MCF 10A (cell line): ENCODE results near the gene OPN1MW. TPM values are rescaled to one million over a fixed set of nuclear protein-coding genes. Genes with fewer than 3 reads are reported as not detected.
"Not testable (repeated sequence)": the region's sequence is repeated elsewhere in the genome, so short reads cannot be mapped to it uniquely, and the experiment has no call there.

Experiments used
- BruUV-seq: library from RNA; stranded (reverse); fragments of 400-500 nt; replicated peaks from 2 replicates; lab custom pipeline; 2021; lab: Mats Ljungman, UMichigan
- CTCF ChIA-PET: fragments of 300-600 bp; sonication (Branson Sonifier 250); formaldehyde crosslinking; extraction: SDS; loops from one replicate; lab custom pipeline; 2021; ENCODE audit warnings: antibody characterized with exemption, inconsistent platforms; lab: Yijun Ruan, JAX
- POLR2A ChIA-PET: fragments of 300-600, 350-650 bp; sonication (Branson Sonifier 250); formaldehyde crosslinking; extraction: SDS; loops from one replicate; lab custom pipeline; 2020; ENCODE audit warnings: antibody characterized with exemption, inconsistent platforms; lab: Yijun Ruan, JAX
- DNase-seq: peaks from one replicate; pipeline ENCODE4 v3.0.0-alpha.2; 2018; ENCODE audit not compliant: unreplicated experiment
- H3K27ac Mint-ChIP-seq: one replicate; pipeline ENCODE4 v1.8.0; 2022; ENCODE audit warnings: mild to moderate bottlenecking, low read depth, mixed read lengths; ENCODE audit not compliant: unreplicated experiment
- H3K27me3 Mint-ChIP-seq: one replicate; pipeline ENCODE4 v1.8.0; 2022; ENCODE audit warnings: mixed read lengths; ENCODE audit not compliant: insufficient read depth, unreplicated experiment
- H3K36me3 Mint-ChIP-seq: one replicate; pipeline ENCODE4 v1.8.0; 2022; ENCODE audit warnings: mild to moderate bottlenecking, moderate library complexity, mixed read lengths; ENCODE audit not compliant: insufficient read depth, unreplicated experiment
- H3K4me1 Mint-ChIP-seq: one replicate; pipeline ENCODE4 v1.8.0; 2022; ENCODE audit warnings: mixed read lengths; ENCODE audit not compliant: insufficient read depth, unreplicated experiment
- H3K4me3 Mint-ChIP-seq: one replicate; pipeline ENCODE4 v1.8.0; 2022; ENCODE audit warnings: mild to moderate bottlenecking, moderate library complexity, mixed read lengths; ENCODE audit not compliant: unreplicated experiment
- H3K9me3 Mint-ChIP-seq: one replicate; pipeline ENCODE4 v1.8.0; 2022; ENCODE audit warnings: mixed read lengths; ENCODE audit not compliant: unreplicated experiment
- intact Hi-C: fragments of 100-400 bp; cut with micrococcal nuclease; formaldehyde crosslinking; loops from 2 replicates; pipeline ENCODE4 v1.14.1; 2022
- total RNA-seq: library from RNA; stranded (reverse); gene quantifications from 2 replicates; pipeline ENCODE4 v1.2.3, GENCODE V29; 2022

OPN1MW gene
- total RNA-seq, 1 experiment from 2014 or later, result not detected

DNA sequence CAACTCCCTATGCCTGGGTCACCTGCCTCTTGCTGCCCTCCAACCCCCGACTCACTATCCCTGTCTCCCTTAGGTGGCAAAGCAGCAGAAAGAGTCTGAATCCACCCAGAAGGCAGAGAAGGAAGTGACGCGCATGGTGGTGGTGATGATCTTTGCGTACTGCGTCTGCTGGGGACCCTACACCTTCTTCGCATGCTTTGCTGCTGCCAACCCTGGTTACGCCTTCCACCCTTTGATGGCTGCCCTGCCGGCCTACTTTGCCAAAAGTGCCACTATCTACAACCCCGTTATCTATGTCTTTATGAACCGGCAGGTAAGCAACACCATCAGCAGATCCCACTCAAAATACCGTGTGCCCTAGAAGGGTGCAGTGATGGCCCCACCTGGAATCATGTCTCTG lies 26.2 kb upstream of the OPN1MW start:
- H3K9me3 Mint-ChIP-seq, intact Hi-C loops, H3K27me3 Mint-ChIP-seq, H3K4me1 Mint-ChIP-seq, H3K4me3 Mint-ChIP-seq, DNase-seq, POLR2A ChIA-PET, BruUV-seq, H3K36me3 Mint-ChIP-seq, H3K27ac Mint-ChIP-seq, CTCF ChIA-PET: not testable (repeated sequence)

DNA sequence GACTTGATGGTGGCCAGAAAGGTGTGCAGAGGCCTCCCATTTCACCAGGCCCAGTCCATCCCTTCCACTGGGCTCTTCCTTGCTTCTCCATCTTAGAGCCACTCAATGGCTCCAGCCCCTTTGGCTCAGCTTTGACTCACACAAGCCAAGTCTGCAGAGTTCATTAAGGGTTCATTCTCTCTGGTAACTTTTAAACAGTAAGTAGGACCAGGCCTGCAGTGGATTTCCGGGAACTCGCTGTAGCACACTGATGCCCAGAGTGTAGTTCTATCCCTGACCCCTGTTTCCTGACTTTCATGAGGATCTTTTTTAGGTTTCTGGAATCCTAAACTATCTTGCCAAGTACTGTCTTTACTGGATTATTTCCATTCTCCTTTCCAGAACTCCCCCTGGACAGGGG lies 25.2 kb upstream of the OPN1MW start:
- H3K4me1 Mint-ChIP-seq, DNase-seq, H3K36me3 Mint-ChIP-seq, CTCF ChIA-PET, POLR2A ChIA-PET, H3K9me3 Mint-ChIP-seq, H3K27me3 Mint-ChIP-seq, H3K4me3 Mint-ChIP-seq, intact Hi-C loops, BruUV-seq, H3K27ac Mint-ChIP-seq: not testable (repeated sequence)

- CTCF ChIA-PET, H3K4me3 Mint-ChIP-seq, H3K27me3 Mint-ChIP-seq, H3K9me3 Mint-ChIP-seq, BruUV-seq, POLR2A ChIA-PET, H3K36me3 Mint-ChIP-seq, intact Hi-C loops, H3K4me1 Mint-ChIP-seq, DNase-seq, H3K27ac Mint-ChIP-seq: not testable (repeated sequence)
These were observed 23.1 kb upstream of the OPN1MW start for GRCh38 chrX:154159345-154159744.

DNA sequence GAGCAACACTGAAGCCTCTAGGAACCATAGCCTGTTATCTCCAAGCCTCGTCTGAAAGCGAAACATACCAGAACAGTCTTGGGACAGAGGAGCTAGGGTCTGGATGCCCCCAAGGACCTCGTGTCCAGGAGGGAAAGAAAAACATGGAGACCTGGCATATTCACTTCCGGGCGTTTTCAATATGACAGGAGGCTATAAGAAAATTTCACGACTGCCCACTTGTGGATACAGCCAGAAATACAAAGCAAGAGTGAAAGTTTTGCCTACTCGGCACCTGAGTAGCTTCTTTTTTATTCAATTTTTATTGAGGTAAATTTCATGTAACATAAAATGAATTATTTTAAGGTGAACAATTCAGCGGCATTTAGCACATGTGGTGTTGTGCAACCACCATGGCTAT lies 17.5 kb upstream of the OPN1MW start:
- H3K4me3 Mint-ChIP-seq, H3K36me3 Mint-ChIP-seq, H3K27me3 Mint-ChIP-seq, DNase-seq, H3K9me3 Mint-ChIP-seq, H3K4me1 Mint-ChIP-seq, CTCF ChIA-PET, H3K27ac Mint-ChIP-seq, POLR2A ChIA-PET, intact Hi-C loops, BruUV-seq: not testable (repeated sequence)

DNA sequence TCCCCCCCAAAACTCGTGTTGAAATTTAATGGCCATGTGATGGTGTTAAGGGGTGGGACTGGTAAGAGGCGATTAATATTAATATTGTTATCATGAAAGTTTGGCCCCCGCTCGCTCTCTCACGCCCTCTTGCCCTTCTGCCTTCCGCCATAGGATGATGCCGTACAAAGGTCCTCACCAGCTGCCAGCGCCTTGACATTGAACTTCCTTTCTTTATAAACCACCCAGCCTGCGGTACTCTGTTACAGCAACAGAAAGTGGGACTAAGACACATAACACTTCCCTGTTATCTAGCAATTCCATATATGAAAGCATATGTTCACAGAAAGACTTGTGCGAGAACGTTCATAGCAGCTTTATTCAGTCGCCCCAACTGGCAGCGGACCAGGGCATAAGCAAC lies 14.0 kb upstream of the OPN1MW start:
- POLR2A ChIA-PET, DNase-seq, H3K4me3 Mint-ChIP-seq, H3K27ac Mint-ChIP-seq, H3K9me3 Mint-ChIP-seq, H3K4me1 Mint-ChIP-seq, intact Hi-C loops, CTCF ChIA-PET, H3K27me3 Mint-ChIP-seq, H3K36me3 Mint-ChIP-seq, BruUV-seq: not testable (repeated sequence)

- intact Hi-C loops, CTCF ChIA-PET, H3K27me3 Mint-ChIP-seq, BruUV-seq, H3K27ac Mint-ChIP-seq, DNase-seq, H3K36me3 Mint-ChIP-seq, H3K4me1 Mint-ChIP-seq, POLR2A ChIA-PET, H3K9me3 Mint-ChIP-seq, H3K4me3 Mint-ChIP-seq: not testable (repeated sequence)
These were observed 9.9 kb upstream of the OPN1MW start for GRCh38 chrX:154172535-154172943.

DNA sequence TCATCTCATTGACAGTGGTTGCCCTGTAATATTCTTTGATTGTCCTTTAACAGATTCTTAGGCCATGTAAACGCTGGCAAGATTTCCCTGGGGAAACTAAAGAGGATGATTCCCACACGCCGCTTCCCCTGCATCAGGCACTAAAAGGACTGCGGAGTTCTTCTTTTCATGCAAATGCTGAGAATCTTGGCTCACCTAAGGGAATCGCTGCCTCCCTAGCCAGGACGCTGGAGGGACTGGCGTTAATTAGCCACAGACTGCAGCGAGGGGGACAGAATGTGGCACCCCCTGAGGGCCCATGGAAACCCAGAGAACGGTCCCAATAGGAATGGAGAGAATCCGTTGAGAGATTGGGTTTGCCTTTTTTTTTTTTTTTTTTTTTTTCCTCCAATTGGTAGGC lies 8.0 kb upstream of the OPN1MW start:
- H3K4me1 Mint-ChIP-seq, H3K9me3 Mint-ChIP-seq, POLR2A ChIA-PET, CTCF ChIA-PET, H3K36me3 Mint-ChIP-seq, DNase-seq, BruUV-seq, H3K4me3 Mint-ChIP-seq, intact Hi-C loops, H3K27ac Mint-ChIP-seq, H3K27me3 Mint-ChIP-seq: not testable (repeated sequence)

DNA sequence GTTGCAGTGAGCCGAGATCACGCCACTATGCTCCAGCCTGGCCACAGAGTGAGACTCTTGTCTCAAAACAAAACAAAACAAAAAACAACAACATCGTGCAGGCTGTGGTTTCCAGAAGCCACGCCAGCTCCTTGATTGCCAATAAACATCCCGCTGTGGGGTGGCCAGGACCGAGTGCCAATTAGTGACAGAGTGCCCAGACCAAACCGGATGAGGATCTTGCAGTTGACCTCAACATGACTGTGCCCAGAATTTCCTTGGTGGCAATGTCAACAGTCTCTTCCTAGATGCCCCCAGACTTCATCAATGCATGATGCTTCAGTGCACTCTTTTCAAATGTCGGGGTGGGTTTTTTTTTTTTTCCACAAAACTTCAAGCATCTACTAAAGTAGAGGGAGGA lies 1.4 kb downstream of the OPN1MW start:
- CTCF ChIA-PET, DNase-seq, POLR2A ChIA-PET, H3K27me3 Mint-ChIP-seq, H3K36me3 Mint-ChIP-seq, H3K4me1 Mint-ChIP-seq, H3K4me3 Mint-ChIP-seq, BruUV-seq, intact Hi-C loops, H3K9me3 Mint-ChIP-seq, H3K27ac Mint-ChIP-seq: not testable (repeated sequence)

GRCh38 chrX:154192846-154193245 lies 10.4 kb downstream of the OPN1MW start:
- H3K27me3 Mint-ChIP-seq, H3K4me3 Mint-ChIP-seq, intact Hi-C loops, CTCF ChIA-PET, H3K36me3 Mint-ChIP-seq, H3K27ac Mint-ChIP-seq, BruUV-seq, DNase-seq, H3K4me1 Mint-ChIP-seq, POLR2A ChIA-PET, H3K9me3 Mint-ChIP-seq: not testable (repeated sequence)

DNA sequence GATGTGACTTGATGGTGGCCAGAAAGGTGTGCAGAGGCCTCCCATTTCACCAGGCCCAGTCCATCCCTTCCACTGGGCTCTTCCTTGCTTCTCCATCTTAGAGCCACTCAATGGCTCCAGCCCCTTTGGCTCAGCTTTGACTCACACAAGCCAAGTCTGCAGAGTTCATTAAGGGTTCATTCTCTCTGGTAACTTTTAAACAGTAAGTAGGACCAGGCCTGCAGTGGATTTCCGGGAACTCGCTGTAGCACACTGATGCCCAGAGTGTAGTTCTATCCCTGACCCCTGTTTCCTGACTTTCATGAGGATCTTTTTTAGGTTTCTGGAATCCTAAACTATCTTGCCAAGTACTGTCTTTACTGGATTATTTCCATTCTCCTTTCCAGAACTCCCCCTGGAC lies 11.9 kb downstream of the OPN1MW start:
- H3K4me3 Mint-ChIP-seq, CTCF ChIA-PET, H3K27me3 Mint-ChIP-seq, H3K9me3 Mint-ChIP-seq, intact Hi-C loops, H3K36me3 Mint-ChIP-seq, H3K27ac Mint-ChIP-seq, H3K4me1 Mint-ChIP-seq, POLR2A ChIA-PET, DNase-seq, BruUV-seq: not testable (repeated sequence)
